PC-3 (cell line): ENCODE measurements around the gene TELO2. TPM values are rescaled to one million over a fixed set of nuclear protein-coding genes. Genes with fewer than 3 reads are reported as not detected.

ENCODE experiments used
- ATAC-seq: fragments of 200-7000 bp; cut with Tn5 transposase; 2 replicates; pipeline ENCODE4 v1.9.1; 2020; ENCODE audit warnings: mild to moderate bottlenecking, moderate library complexity
- BruUV-seq: library from RNA; stranded (reverse); fragments of 400-500 nt; replicated peaks from 2 replicates; lab custom pipeline; 2021; lab: Mats Ljungman, UMichigan
- CTCF ChIA-PET: fragments of 300-600 bp; sonication (Branson Sonifier 250); formaldehyde crosslinking; loops from one replicate; lab custom pipeline; 2022; ENCODE audit warnings: antibody characterized with exemption; lab: Charles Lee
- POLR2A ChIA-PET: fragments of 300-600 bp; sonication (Branson Sonifier 250); formaldehyde crosslinking; loops from one replicate; lab custom pipeline; 2022; ENCODE audit warnings: antibody characterized with exemption; ENCODE audit not compliant: unreplicated experiment; lab: Charles Lee
- DNase-seq: peaks from one replicate; pipeline ENCODE4 v3.0.0-alpha.2; 2015
- H2AFZ ChIP-seq: fragments of 300-600 bp; sonication (generic); 2 replicates; pipeline ENCODE4 v1.6.0; 2016; ENCODE audit warnings: antibody characterized with exemption, low read length
- H3F3A ChIP-seq: fragments of 300-600 bp; sonication (generic); one replicate; pipeline ENCODE4 v1.6.0; 2017; ENCODE audit warnings: antibody characterized with exemption, low read length, control low read depth, mild to moderate bottlenecking; ENCODE audit not compliant: unreplicated experiment
- H3K27ac ChIP-seq: fragments of 300-600 bp; sonication (generic); 2 replicates; pipeline ENCODE4 v1.5.1; 2016; ENCODE audit warnings: mild to moderate bottlenecking, low read length
- H3K27me3 ChIP-seq: fragments of 300-600 bp; sonication (generic); 2 replicates; pipeline ENCODE4 v1.6.1; 2016; ENCODE audit warnings: low read length, mixed read lengths
- H3K36me3 ChIP-seq: fragments of 300-600 bp; sonication (generic); 2 replicates; pipeline ENCODE4 v1.6.1; 2016; ENCODE audit warnings: low read depth, mixed run types, low read length, mixed read lengths
- H3K4me1 ChIP-seq: fragments of 300-600 bp; sonication (generic); 2 replicates; pipeline ENCODE4 v1.5.1; 2016; ENCODE audit warnings: low read length; ENCODE audit not compliant: insufficient read depth
- H3K4me2 ChIP-seq: fragments of 300-600 bp; sonication (generic); 2 replicates; pipeline ENCODE4 v1.6.0; 2016; ENCODE audit warnings: low read length
- H3K4me3 ChIP-seq: fragments of 300-600 bp; sonication (generic); 2 replicates; pipeline ENCODE4 v1.5.1; 2016; ENCODE audit warnings: mild to moderate bottlenecking, low read length, mixed read lengths
- H3K79me2 ChIP-seq: fragments of 300-600 bp; sonication (generic); 2 replicates; pipeline ENCODE4 v1.6.1; 2017; ENCODE audit warnings: low read length, mixed read lengths
- H3K9ac ChIP-seq: fragments of 300-600 bp; sonication (generic); 2 replicates; pipeline ENCODE4 v1.6.0; 2016; ENCODE audit warnings: mild to moderate bottlenecking, low read length
- H3K9me2 ChIP-seq: fragments of 300-600 bp; sonication (generic); replicated peaks from 2 replicates; pipeline ENCODE4 v1.6.1; 2016; ENCODE audit warnings: mixed run types, low read length, mixed read lengths
- H3K9me3 ChIP-seq: fragments of 300-600 bp; sonication (generic); 2 replicates; pipeline ENCODE4 v1.6.1; 2016; ENCODE audit warnings: low read length, mixed read lengths
- H4K20me1 ChIP-seq: fragments of 300-600 bp; sonication (generic); 2 replicates; pipeline ENCODE4 v1.6.1; 2016; ENCODE audit warnings: low read length, mixed read lengths
- CTCF ChIP-seq: fragments of 300-600 bp; sonication (generic); conservative IDR thresholded peaks from 2 replicates; pipeline ENCODE4 v1.5.1; 2017; ENCODE audit warnings: antibody characterized with exemption, low read depth, mild to moderate bottlenecking, low read length
- EZH2 ChIP-seq: fragments of 300-600 bp; sonication (generic); IDR thresholded peaks from one replicate; pipeline ENCODE4 v1.6.1; 2017; ENCODE audit warnings: antibody characterized with exemption, mild to moderate bottlenecking, low read length; ENCODE audit not compliant: unreplicated experiment
- EZH2phosphoT487 ChIP-seq: fragments of 300-600 bp; sonication (generic); IDR thresholded peaks from 2 replicates; pipeline ENCODE4 v1.6.1; 2018; ENCODE audit warnings: mild to moderate bottlenecking, antibody characterized with exemption, low read length, borderline replicate concordance
- intact Hi-C: fragments of 100-400 bp; cut with micrococcal nuclease; formaldehyde crosslinking; loops from 2 replicates; pipeline ENCODE4 v1.9.0; 2023
- total RNA-seq: library from RNA; depleted of rRNA; stranded (reverse); fragments of >200 nt; gene quantifications from 2 replicates; pipeline ENCODE4 v1.2.3, GENCODE V29; 2014

Gene TELO2
- total RNA-seq, 1 experiment from 2014 or later = 37.8 TPM

- Histone ChIP-seq H3K79me2 (no peaks in the 10 kb centered on the region), H3K36me3 (no peaks in the 10 kb centered on the region), H3K27me3 (no peaks in the 10 kb centered on the region), H3K9ac (no peak overlapping the region), H3K4me1 (peaks cover 7% of the 10 kb centered on the region), H4K20me1 (no peaks in the 10 kb centered on the region), H3K9me3 (no peaks in the 10 kb centered on the region), H3K4me2 (no peak overlapping the region), H3K27ac (no peak overlapping the region), H3K4me3 (no peak overlapping the region), H2AFZ (no peak overlapping the region), H3K9me2 (no peaks in the 10 kb centered on the region), H3F3A (no peaks in the 10 kb centered on the region)
- ChIA-PET POLR2A (no interaction called here), CTCF (no interaction called here)
- TF ChIP-seq CTCF (no peak), EZH2phosphoT487 (no peak), EZH2 (no peak)
- ATAC-seq (no peak), DNase-seq (no peak)
- no TSS peak for BruUV-seq
- intact Hi-C loops = no loop called here
Measured at GRCh38 chr16:1488054-1488601, 5.0 kb upstream of the TELO2 start.

GRCh38 chr16:1488619-1489018, 4.5 kb upstream of the TELO2 start, which contains the start of gene PTX4:
Gene PTX4 (minus strand): TSS chr16:1488944. CDS start chr16:1488909, 35 bp downstream.
- intact Hi-C loops = no loop called here
- Histone ChIP-seq H3K9me2 (no peaks in the 10 kb centered on the region), H3K4me2 (no peak within 1 kb of the TSS), H3K9ac (no peak within 1 kb of the TSS), H4K20me1 (no peaks in the 10 kb centered on the region), H3F3A (no peaks in the 10 kb centered on the region), H3K27me3 (no peaks in the 10 kb centered on the region), H3K4me3 (no peak within 1 kb of the TSS), H3K4me1 (peaks cover 7% of the 10 kb centered on the region), H2AFZ (no peak within 1 kb of the TSS), H3K36me3 (no peaks in the 10 kb centered on the region), H3K79me2 (peaks cover 4% of the 10 kb centered on the region), H3K9me3 (no peaks in the 10 kb centered on the region), H3K27ac (no peak within 1 kb of the TSS)
- TF ChIP-seq EZH2phosphoT487 (no peak), CTCF (no peak), EZH2 (no peak)
- ChIA-PET CTCF (no interaction called here), POLR2A (no interaction called here)
- BruUV-seq = no TSS peak
- ATAC-seq (no peak), DNase-seq (no peak)

- CTCF ChIA-PET = no interaction called here
- Histone ChIP-seq H2AFZ (no peak overlapping the region), H3K27me3 (no peaks in the 10 kb centered on the region), H3K79me2 (peaks cover 8% of the 10 kb centered on the region), H3K9me3 (no peaks in the 10 kb centered on the region), H3K4me1 (peaks cover 7% of the 10 kb centered on the region), H3K36me3 (no peaks in the 10 kb centered on the region), H3K27ac (no peak overlapping the region), H4K20me1 (no peaks in the 10 kb centered on the region), H3F3A (no peaks in the 10 kb centered on the region), H3K4me3 (no peak overlapping the region), H3K9ac (no peak overlapping the region), H3K9me2 (no peaks in the 10 kb centered on the region), H3K4me2 (no peak overlapping the region)
- no peak for TF ChIP-seq CTCF
- no peak for TF ChIP-seq EZH2
- TF ChIP-seq EZH2phosphoT487 = no peak
- BruUV-seq = no TSS peak
- POLR2A ChIA-PET = no interaction called here
- ATAC-seq (no peak), DNase-seq (no peak)
- intact Hi-C loops = no loop called here
Measured at GRCh38 chr16:1489077-1489476, 4.1 kb upstream of the TELO2 start.
